Retinal pigment epithelial cell (primary cell): ENCODE results near the gene ZNF516.

Source experiments
- DNase-seq: peaks from one replicate; pipeline ENCODE4 v3.0.0-alpha.2; 2010; ENCODE audit warnings: low read depth
- H3K4me3 ChIP-seq: 2 replicates; pipeline ENCODE4 v1.5.1; 2011; ENCODE audit warnings: mild to moderate bottlenecking, low read length, control low read depth, moderate library complexity
- CTCF ChIP-seq: conservative IDR thresholded peaks from 2 replicates; pipeline ENCODE4 v1.5.1; 2011; ENCODE audit warnings: low read depth, low read length, control low read depth, inconsistent platforms

ZNF516 gene

DNA sequence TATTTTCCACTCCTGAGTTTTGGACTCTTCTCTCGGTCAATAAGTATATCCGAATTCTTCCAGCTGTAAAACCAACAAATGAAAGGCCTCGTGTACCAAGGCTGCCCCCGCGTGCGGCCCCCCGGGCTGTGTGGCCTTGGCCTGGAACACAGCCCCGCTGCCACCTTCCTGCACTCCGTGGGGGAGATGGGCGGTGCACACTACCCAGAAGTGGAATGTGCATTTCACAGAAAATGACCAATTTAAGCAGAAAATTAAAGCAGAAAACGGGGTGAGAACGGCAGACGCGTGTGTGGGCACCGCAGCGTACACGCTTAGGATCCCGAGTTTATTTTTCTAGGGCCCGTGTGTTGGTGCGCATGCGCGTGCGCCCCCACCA is 34.4 kb upstream of the ZNF516 start:
- no peak overlapping the region for H3K4me3 ChIP-seq

GRCh38 chr18:76528477-76529432 is 33.7 kb upstream of the ZNF516 start:
- no peak for DNase-seq

More for the DNA sequence above, 34.4 kb upstream of the ZNF516 start:
- TF ChIP-seq CTCF: no peak
- DNase-seq: no peak

GRCh38 chr18:76525911-76526310 is 30.9 kb upstream of the ZNF516 start:
- TF ChIP-seq CTCF: no peak
- DNase-seq: no peak
- no peak overlapping the region for H3K4me3 ChIP-seq

More at GRCh38 chr18:76528477-76529432, 33.7 kb upstream of the ZNF516 start:
- peak; percentile 12 for TF ChIP-seq CTCF
- H3K4me3 ChIP-seq: peak overlapping the region; percentile 39

DNA sequence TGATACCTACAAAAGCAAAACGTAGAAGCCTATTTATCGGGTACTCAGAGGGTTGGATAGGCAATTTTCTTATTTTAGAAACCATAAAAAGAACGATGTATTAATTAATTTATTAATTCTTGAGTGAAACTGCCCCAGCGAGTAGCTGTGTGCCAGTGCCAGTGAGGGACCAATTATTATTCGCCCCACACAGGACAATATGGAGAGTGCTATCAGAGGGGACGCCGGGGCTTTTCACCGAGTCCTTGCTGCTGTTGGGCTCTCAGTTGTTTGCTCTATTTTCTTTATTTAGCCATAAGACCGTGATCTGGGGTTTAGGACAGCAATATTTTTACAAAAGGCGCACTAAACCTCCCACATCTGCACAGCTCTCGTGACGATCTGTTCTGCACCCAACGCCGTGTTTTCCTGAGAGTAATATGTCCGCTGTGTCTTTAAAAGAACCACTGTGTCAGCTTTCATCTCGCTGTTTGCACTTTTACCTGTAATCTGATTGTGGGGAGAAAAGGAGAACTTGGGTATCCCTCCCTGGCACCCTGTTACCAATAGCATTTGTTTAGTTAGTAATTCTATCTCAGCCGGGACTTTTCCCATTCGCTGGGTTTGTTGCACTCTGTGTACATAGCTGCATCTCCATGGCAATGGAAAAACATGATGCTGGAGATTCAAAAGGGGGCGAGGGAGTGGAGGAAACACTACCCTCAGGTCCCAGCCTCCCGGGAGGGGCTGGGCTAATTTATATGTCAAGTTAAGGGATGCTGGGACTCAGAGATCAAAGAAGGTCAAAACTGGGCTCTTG is 30.1 kb upstream of the ZNF516 start:
- DNase-seq: peak; percentile 38
- no peak for TF ChIP-seq CTCF
- H3K4me3 ChIP-seq: peak overlapping the region; percentile 57

DNA sequence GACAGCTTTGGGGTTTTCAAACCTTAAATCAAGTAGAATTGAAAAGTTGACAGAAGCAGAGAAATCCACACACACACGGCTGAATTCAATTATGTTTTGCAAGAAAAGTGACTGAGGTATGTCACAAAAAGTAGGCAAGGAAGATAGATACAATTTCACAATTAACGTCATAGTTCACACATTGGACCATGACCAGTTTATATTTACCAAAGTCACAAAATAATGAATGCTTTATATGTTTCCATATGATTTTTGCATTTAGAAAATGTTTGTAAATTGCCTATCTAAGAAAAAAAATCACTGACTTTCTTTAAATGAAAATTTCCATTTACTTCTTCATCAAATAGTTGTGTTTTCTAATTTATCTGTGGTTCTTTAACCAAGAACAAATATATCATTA is 29.4 kb upstream of the ZNF516 start:
- no peak overlapping the region for H3K4me3 ChIP-seq
- no peak for DNase-seq
- no peak for TF ChIP-seq CTCF

DNA sequence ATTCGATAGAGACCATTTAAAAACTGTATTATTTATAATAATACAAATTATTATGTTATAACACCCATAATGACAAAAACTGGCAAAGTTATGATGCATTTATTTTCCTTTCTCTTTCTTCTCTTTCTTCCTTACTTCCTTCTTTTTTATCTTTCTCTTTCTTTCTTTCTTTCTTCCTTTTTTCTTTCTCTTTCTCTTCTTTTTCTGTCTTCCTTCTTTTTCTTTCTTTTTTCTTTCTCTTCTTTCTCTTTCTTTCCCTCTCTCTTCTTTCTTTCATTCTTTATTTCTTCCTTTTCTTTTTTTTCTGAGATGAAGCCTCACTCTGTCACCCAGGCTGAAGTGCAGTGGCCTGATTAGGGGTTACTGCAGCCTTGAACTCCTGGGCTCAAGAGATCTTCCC is 27.5 kb upstream of the ZNF516 start:
- TF ChIP-seq CTCF: no peak
- no peak overlapping the region for H3K4me3 ChIP-seq
- DNase-seq: no peak
